Smooth muscle cell (in vitro differentiated cells): ENCODE measurements around the gene MBTPS1. TPM values are rescaled to one million over a fixed set of nuclear protein-coding genes. Genes with fewer than 3 reads are reported as not detected.

Source experiments
- DNase-seq: peaks from one replicate; lab custom pipeline; 2025; ENCODE audit not compliant: unreplicated experiment; lab: John Stamatoyannopoulos, UW
- H2AFZ ChIP-seq: fragments of 200-600 bp; sonication (generic); 2 replicates; pipeline ENCODE4 v1.6.0; 2016; ENCODE audit warnings: antibody characterized with exemption, low read depth, mild to moderate bottlenecking
- H3F3A ChIP-seq: fragments of 200-600 bp; sonication (generic); 2 replicates; pipeline ENCODE4 v1.6.0; 2017; ENCODE audit warnings: antibody characterized with exemption, low read depth
- H3K27ac ChIP-seq: fragments of 200-600 bp; sonication (generic); 2 replicates; pipeline ENCODE4 v1.5.1; 2016; ENCODE audit warnings: low read depth, mild to moderate bottlenecking
- H3K27me3 ChIP-seq: fragments of 200-600 bp; sonication (generic); 2 replicates; pipeline ENCODE4 v1.6.1; 2016; ENCODE audit warnings: low read depth, mild to moderate bottlenecking
- H3K36me3 ChIP-seq: fragments of 200-600 bp; sonication (generic); 2 replicates; pipeline ENCODE4 v1.5.1; 2016; ENCODE audit warnings: low read depth
- H3K4me1 ChIP-seq: fragments of 200-600 bp; sonication (generic); 2 replicates; pipeline ENCODE4 v1.5.1; 2016; ENCODE audit warnings: low read depth
- H3K4me2 ChIP-seq: fragments of 200-600 bp; sonication (generic); 2 replicates; pipeline ENCODE4 v1.6.0; 2016; ENCODE audit warnings: mild to moderate bottlenecking
- H3K4me3 ChIP-seq: fragments of 200-600 bp; sonication (generic); 2 replicates; pipeline ENCODE4 v1.5.1; 2016; ENCODE audit warnings: mild to moderate bottlenecking
- H3K79me2 ChIP-seq: fragments of 200-600 bp; sonication (generic); 2 replicates; pipeline ENCODE4 v1.6.0; 2016; ENCODE audit warnings: low read depth, mild to moderate bottlenecking
- H3K9ac ChIP-seq: fragments of 200-600 bp; sonication (generic); 2 replicates; pipeline ENCODE4 v1.6.0; 2016; ENCODE audit warnings: low read depth
- H3K9me3 ChIP-seq: fragments of 200-600 bp; sonication (generic); replicated peaks from 2 replicates; pipeline ENCODE4 v1.5.1; 2016; ENCODE audit warnings: low read depth
- H4K20me1 ChIP-seq: fragments of 200-600 bp; sonication (generic); 2 replicates; pipeline ENCODE4 v1.6.0; 2016; ENCODE audit warnings: low read depth
- WGBS: methylation state at CpG from one replicate; pipeline ENCODE4 v1.1.7; 2016; ENCODE audit warnings: low lambda C conversion rate; 5-methylcytosine and 5-hydroxymethylcytosine counted together
- polyA plus RNA-seq: library from polyadenylated mRNA; unstranded; fragments of >200 nt; fragmentation: Nextera tagmentation; extraction: Ambion mirVana; gene quantifications from 2 replicates; pipeline ENCODE4 v1.2.1, GENCODE V29; 2016
- total RNA-seq: library from RNA; depleted of rRNA; stranded (reverse); fragments of >200 nt; gene quantifications from 2 replicates; pipeline ENCODE4 v1.2.3, GENCODE V29; 2014
- TF ChIP-seq, protein P1 (sequence below): fragments of 200-600 bp; sonication (generic); IDR thresholded peaks from 2 replicates; pipeline ENCODE4 v1.5.1; 2017; ENCODE audit warnings: borderline replicate concordance, mild to moderate bottlenecking, antibody characterized with exemption; ENCODE audit not compliant: insufficient read depth, poor library complexity, severe bottlenecking

The MBTPS1 gene
- total and polyA plus RNA-seq, 2 experiments from 2014 or later: 51.9 to 68.9 TPM

DNA sequence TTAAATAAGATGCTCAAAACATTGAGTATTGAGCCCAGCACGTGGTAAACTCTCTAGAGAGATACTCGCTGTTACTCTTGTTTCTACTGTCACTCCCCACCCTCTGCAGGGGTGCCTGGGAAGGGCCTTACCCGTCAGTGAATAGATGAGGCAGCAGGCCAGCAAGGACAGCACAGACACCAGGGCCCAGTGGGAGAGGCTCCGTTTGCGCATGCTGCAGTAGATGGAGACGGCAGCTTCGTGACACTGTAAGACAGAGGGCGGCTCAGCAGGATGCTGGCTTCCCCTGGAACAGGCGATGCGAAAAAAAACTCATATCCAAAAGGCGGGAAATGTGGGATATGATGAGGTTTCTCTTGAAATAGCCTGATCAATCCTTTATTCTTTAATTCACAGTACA, 94.1 kb downstream of the MBTPS1 start:
- Histone ChIP-seq H3K27ac (no peak overlapping the region), H3K4me2 (no peak overlapping the region), H3K9ac (no peak overlapping the region), H3K9me3 (no peaks in the 10 kb centered on the region), H3K27me3 (no peaks in the 10 kb centered on the region), H2AFZ (no peak overlapping the region), H3K79me2 (no peaks in the 10 kb centered on the region), H3K4me1 (no peaks in the 10 kb centered on the region), H3K4me3 (no peak overlapping the region), H3K36me3 (no peaks in the 10 kb centered on the region), H3F3A (no peaks in the 10 kb centered on the region), H4K20me1 (no peaks in the 10 kb centered on the region)
- TF ChIP-seq, protein P1, sequence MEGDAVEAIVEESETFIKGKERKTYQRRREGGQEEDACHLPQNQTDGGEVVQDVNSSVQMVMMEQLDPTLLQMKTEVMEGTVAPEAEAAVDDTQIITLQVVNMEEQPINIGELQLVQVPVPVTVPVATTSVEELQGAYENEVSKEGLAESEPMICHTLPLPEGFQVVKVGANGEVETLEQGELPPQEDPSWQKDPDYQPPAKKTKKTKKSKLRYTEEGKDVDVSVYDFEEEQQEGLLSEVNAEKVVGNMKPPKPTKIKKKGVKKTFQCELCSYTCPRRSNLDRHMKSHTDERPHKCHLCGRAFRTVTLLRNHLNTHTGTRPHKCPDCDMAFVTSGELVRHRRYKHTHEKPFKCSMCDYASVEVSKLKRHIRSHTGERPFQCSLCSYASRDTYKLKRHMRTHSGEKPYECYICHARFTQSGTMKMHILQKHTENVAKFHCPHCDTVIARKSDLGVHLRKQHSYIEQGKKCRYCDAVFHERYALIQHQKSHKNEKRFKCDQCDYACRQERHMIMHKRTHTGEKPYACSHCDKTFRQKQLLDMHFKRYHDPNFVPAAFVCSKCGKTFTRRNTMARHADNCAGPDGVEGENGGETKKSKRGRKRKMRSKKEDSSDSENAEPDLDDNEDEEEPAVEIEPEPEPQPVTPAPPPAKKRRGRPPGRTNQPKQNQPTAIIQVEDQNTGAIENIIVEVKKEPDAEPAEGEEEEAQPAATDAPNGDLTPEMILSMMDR: no peak
- no peak for DNase-seq
- 85% methylated on average over 11 of the region's 11 CpGs for WGBS

DNA sequence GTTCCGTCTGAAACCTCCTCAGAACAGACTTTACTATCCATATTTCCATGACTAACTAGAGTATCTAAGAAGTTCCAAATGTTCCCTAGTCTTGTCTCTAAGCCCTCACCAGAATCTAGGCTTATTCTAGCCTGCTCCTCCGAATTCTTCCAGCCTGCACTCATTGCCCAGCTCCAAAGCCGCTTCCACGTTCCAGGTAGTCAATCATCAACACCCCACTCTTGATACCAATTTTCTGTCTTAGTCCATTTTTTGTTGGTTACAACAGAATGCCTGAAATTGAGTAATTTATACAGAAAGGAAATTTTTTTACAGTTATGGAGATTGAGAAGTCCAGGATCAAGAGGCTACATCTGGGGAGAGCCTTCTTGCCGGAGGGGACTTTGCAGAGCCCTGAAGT, 95.3 kb downstream of the MBTPS1 start:
- Histone ChIP-seq H3K4me2 (no peak overlapping the region), H2AFZ (no peak overlapping the region), H3F3A (no peaks in the 10 kb centered on the region), H3K4me3 (no peak overlapping the region), H3K36me3 (no peaks in the 10 kb centered on the region), H4K20me1 (no peaks in the 10 kb centered on the region), H3K9ac (no peak overlapping the region), H3K27ac (no peak overlapping the region), H3K9me3 (no peaks in the 10 kb centered on the region), H3K4me1 (no peaks in the 10 kb centered on the region), H3K27me3 (no peaks in the 10 kb centered on the region), H3K79me2 (no peaks in the 10 kb centered on the region)
- 94% methylated on average over 5 of the region's 5 CpGs for WGBS
- DNase-seq: no peak
- TF ChIP-seq, protein P1: no peak

DNA sequence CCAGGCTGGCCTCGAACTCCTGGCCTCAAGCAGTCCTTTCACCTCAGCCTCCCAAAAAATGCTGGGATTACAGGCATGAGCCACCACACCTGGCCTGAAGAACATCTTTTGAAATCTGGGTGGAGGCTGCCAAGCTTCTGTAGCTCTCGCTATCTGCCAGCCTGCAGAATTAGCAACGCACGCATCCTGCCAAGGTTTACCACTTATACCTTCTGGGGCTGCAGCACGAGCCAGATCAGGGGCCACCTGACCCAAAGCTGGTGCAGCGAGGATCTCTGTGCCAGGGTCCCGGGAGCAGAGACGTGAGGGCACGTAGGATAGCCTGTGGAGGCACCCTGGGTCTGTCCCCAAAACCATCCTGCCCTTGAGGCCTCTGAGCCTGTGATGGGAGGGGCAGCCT, 96.4 kb downstream of the MBTPS1 start:
- WGBS: 95% methylated on average over 9 of the region's 9 CpGs
- Histone ChIP-seq H3K27ac (no peak overlapping the region), H3F3A (no peaks in the 10 kb centered on the region), H3K4me2 (no peak overlapping the region), H3K36me3 (no peaks in the 10 kb centered on the region), H3K4me3 (no peak overlapping the region), H3K9me3 (no peaks in the 10 kb centered on the region), H4K20me1 (no peaks in the 10 kb centered on the region), H3K27me3 (no peaks in the 10 kb centered on the region), H3K4me1 (no peaks in the 10 kb centered on the region), H3K9ac (no peak overlapping the region), H3K79me2 (no peaks in the 10 kb centered on the region), H2AFZ (no peak overlapping the region)
- no peak for DNase-seq
- TF ChIP-seq, protein P1: no peak

DNA sequence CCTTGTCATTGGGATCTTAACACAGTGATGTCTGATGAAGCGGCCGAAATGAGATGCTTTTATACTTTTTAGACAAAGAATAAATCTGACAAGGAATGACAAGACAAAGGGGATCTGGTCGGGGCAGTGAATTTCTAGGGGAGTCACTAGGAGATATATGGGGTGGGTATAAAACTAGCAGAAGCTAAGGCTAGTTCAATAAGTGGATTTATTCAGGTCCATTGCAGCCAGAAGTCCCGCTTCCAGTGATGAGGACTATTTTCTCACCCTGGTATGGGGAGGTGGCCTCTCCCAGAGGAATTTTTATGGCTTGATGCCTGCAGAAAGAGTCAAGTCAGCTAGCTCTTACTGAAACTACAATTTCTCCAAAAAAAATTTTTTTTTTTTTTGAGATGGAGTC, 98.0 kb downstream of the MBTPS1 start:
- Histone ChIP-seq H3K4me2 (no peak overlapping the region), H3K9me3 (no peaks in the 10 kb centered on the region), H3K79me2 (no peaks in the 10 kb centered on the region), H3K27ac (no peak overlapping the region), H3K9ac (no peak overlapping the region), H3K4me3 (no peak overlapping the region), H3K36me3 (no peaks in the 10 kb centered on the region), H3K27me3 (no peaks in the 10 kb centered on the region), H3K4me1 (no peaks in the 10 kb centered on the region), H2AFZ (no peak overlapping the region), H4K20me1 (no peaks in the 10 kb centered on the region), H3F3A (no peaks in the 10 kb centered on the region)
- WGBS: 90% methylated on average over 4 of the region's 4 CpGs
- TF ChIP-seq, protein P1: no peak
- no peak for DNase-seq
